ENCODE data around the gene APOBEC4. TPM values are rescaled to one million over a fixed set of nuclear protein-coding genes. Genes with fewer than 3 reads are reported as not detected.

APOBEC4 gene
- total RNA-seq, 1 donor from 2014 or later: not detected

GRCh38 chr1:183612407-183612806 lies 40.7 kb downstream of the APOBEC4 start:
- peaks cover 3% of the 10 kb centered on the region for H3K27me3 Mint-ChIP-seq (ENCODE audit: unreplicated experiment)
- H3K4me3 Mint-ChIP-seq (ENCODE audit: unreplicated experiment): no peak overlapping the region
- DNase-seq (ENCODE audit: low spot score): no peak
- no peak for TF ChIP-seq CTCF (IDR thresholded peaks at IDR 0.05; ENCODE audit: unreplicated experiment)
- H3K36me3 Mint-ChIP-seq (ENCODE audit: low read depth, unreplicated experiment): no peaks in the 10 kb centered on the region
- no peaks in the 10 kb centered on the region for H3K9me3 Mint-ChIP-seq (ENCODE audit: unreplicated experiment)
- H3K4me1 Mint-ChIP-seq (ENCODE audit: unreplicated experiment): peaks cover 2% of the 10 kb centered on the region
- H3K27ac Mint-ChIP-seq (ENCODE audit: unreplicated experiment): no peak overlapping the region

GRCh38 chr1:183611021-183611420 lies 42.1 kb downstream of the APOBEC4 start:
- DNase-seq (ENCODE audit: low spot score): no peak
- Mint-ChIP-seq H3K36me3 (ENCODE audit: low read depth, unreplicated experiment) (no peaks in the 10 kb centered on the region), H3K4me1 (ENCODE audit: unreplicated experiment) (peaks cover 3% of the 10 kb centered on the region), H3K27me3 (ENCODE audit: unreplicated experiment) (peaks cover 1% of the 10 kb centered on the region), H3K27ac (ENCODE audit: unreplicated experiment) (no peak overlapping the region), H3K4me3 (ENCODE audit: unreplicated experiment) (no peak overlapping the region), H3K9me3 (ENCODE audit: unreplicated experiment) (no peaks in the 10 kb centered on the region)
- TF ChIP-seq CTCF (IDR thresholded peaks at IDR 0.05; ENCODE audit: unreplicated experiment): no peak

GRCh38 chr1:183609759-183610452 lies 43.2 kb downstream of the APOBEC4 start:
- no peak overlapping the region for H3K4me3 Mint-ChIP-seq (ENCODE audit: unreplicated experiment)
- no peak for DNase-seq (ENCODE audit: low spot score)

GRCh38 chr1:183609313-183609712 lies 43.8 kb downstream of the APOBEC4 start:
- no peak for TF ChIP-seq CTCF (IDR thresholded peaks at IDR 0.05; ENCODE audit: unreplicated experiment)
- Mint-ChIP-seq H3K36me3 (ENCODE audit: low read depth, unreplicated experiment) (no peaks in the 10 kb centered on the region), H3K27me3 (ENCODE audit: unreplicated experiment) (peaks cover 3% of the 10 kb centered on the region), H3K27ac (ENCODE audit: unreplicated experiment) (no peak overlapping the region), H3K4me1 (ENCODE audit: unreplicated experiment) (peaks cover 3% of the 10 kb centered on the region), H3K4me3 (ENCODE audit: unreplicated experiment) (no peak overlapping the region), H3K9me3 (ENCODE audit: unreplicated experiment) (no peaks in the 10 kb centered on the region)
- DNase-seq (ENCODE audit: low spot score): no peak

More at GRCh38 chr1:183609759-183610452, 43.2 kb downstream of the APOBEC4 start:
- Mint-ChIP-seq H3K4me1 (ENCODE audit: unreplicated experiment) (peaks cover 3% of the 10 kb centered on the region), H3K36me3 (ENCODE audit: low read depth, unreplicated experiment) (no peaks in the 10 kb centered on the region), H3K27me3 (ENCODE audit: unreplicated experiment) (peaks cover 3% of the 10 kb centered on the region), H3K27ac (ENCODE audit: unreplicated experiment) (no peak overlapping the region), H3K9me3 (ENCODE audit: unreplicated experiment) (no peaks in the 10 kb centered on the region)
- TF ChIP-seq CTCF (IDR thresholded peaks at IDR 0.05; ENCODE audit: unreplicated experiment): no peak

- H3K36me3 Mint-ChIP-seq (ENCODE audit: low read depth, unreplicated experiment): no peaks in the 10 kb centered on the region
- no peak for TF ChIP-seq CTCF (IDR thresholded peaks at IDR 0.05; ENCODE audit: unreplicated experiment)
- H3K4me3 Mint-ChIP-seq (ENCODE audit: unreplicated experiment): no peak overlapping the region
- no peak overlapping the region for H3K27ac Mint-ChIP-seq (ENCODE audit: unreplicated experiment)
- peaks cover 3% of the 10 kb centered on the region for H3K27me3 Mint-ChIP-seq (ENCODE audit: unreplicated experiment)
- peaks cover 6% of the 10 kb centered on the region for H3K4me1 Mint-ChIP-seq (ENCODE audit: unreplicated experiment)
- H3K9me3 Mint-ChIP-seq (ENCODE audit: unreplicated experiment): no peaks in the 10 kb centered on the region
- no peak for DNase-seq (ENCODE audit: low spot score)
These were observed 45.7 kb downstream of the APOBEC4 start for GRCh38 chr1:183607322-183607980.

Data from endothelial cell (in vitro differentiated cells).